GM18907 (cell line): ENCODE results near the gene COX10.
A peak's percentile ranks its signal among the peaks of the same experiment; 100 is the strongest.
"Not testable (repeated sequence)": the region's sequence is repeated elsewhere in the genome, so short reads cannot be mapped to it uniquely, and the experiment has no call there.

Experiments
- ATAC-seq: cut with Tn5 transposase; IDR thresholded peaks from one replicate; pipeline ENCODE4 v1.9.1; 2021; ENCODE audit warnings: mild to moderate bottlenecking, moderate library complexity; ENCODE audit not compliant: unreplicated experiment

COX10 gene

DNA sequence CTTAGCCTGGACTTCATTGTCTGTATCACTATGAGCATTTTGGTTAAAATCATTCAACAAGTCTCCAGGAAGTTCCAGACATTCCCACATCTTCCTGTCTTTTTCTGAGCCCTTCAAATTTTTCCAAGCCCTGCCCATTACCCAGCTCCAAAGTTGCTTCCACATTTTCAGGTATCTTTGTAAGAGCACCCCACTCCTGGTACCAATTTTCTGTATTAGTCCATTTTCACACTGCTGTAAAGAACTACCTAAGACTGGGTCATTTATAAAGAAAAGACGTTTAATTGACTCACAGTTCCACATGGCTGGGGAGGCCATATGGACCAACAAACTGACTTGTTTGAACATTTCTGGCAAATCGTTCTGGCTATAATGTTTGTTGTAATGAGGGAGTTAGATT, 100.0 kb downstream of the COX10 start:
- ATAC-seq: no peak

DNA sequence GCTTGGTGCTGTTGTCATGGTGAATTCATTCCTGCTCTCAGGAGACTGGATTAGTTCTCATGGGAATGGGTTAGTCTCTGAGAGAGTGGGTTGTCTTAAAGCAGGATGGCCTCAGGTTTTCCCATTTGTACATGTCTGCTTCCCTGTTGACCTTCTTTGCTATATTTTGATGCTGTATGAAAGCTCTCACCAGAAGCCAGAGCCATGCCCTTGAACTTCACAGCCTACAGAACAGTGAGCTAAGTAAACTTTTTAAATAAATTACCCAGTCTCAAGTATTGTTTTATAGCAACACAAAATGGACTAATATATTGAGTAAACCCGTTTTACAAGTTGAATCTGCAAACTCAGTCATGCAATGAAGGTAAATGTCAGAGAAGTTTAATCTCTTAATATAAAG, 100.6 kb downstream of the COX10 start:
- ATAC-seq: no peak

DNA sequence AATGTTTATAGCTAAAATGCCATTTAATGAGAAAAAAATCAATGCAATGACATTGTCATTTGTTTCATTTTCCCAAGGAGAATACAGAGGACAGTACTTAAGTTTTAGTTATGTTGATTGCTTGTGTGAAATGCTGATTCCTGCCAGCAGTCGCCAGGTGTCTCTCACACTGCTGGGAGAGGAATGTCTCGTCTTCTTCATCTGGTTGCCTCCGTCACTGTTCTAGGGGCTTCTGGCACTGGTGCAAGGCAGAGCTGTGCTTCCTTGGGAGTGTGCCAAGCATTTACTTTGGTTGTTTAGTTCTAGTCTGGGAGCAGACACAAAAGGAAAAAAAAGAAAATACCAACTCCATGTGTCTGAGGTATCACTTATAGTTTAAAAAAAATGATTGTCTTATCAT, 107.7 kb downstream of the COX10 start:
- not testable (repeated sequence) for ATAC-seq

DNA sequence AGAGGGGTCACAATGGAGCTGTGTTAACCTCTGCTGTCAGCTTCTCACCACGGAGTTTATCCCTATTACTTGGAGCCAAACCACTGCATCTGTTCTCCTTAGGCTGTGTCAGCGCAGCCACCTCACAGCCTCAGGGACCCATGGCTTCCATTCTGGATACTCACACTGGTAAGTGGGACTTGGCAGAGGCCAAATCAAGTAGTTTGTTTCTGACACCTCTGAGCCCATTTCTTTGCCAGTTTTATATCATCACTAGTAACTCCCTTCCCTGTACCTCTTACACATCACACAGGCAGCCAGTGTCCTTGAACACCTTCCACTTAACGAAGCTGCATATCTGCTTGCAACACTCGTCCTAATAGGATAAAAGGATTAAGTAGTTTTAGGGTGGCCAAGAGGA, 108.5 kb downstream of the COX10 start:
- not testable (repeated sequence) for ATAC-seq

DNA sequence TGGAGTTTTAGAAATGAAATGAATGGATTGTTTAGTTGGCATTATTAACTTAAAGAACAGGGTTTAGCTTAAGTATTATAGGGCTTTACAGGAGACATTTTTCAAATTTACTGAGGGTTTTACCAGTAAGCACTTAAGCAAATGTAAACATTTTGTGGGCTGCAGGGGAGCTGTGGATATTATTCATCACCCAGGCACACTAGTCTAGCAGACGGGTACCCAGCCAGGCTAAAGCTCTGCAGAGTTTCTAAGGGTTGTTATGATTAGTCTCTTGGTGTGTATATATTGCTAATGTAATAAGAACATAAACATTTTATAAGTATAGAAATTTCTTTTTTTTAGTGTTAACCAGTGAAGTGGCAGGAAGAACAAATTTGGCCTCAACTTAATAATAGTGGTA, 110.6 kb downstream of the COX10 start:
- not testable (repeated sequence) for ATAC-seq

- ATAC-seq: not testable (repeated sequence)
Measured at GRCh38 chr17:14182084-14182483, 112.8 kb downstream of the COX10 start.

- ATAC-seq: not testable (repeated sequence)
Measured at GRCh38 chr17:14184536-14184935, 115.2 kb downstream of the COX10 start.

DNA sequence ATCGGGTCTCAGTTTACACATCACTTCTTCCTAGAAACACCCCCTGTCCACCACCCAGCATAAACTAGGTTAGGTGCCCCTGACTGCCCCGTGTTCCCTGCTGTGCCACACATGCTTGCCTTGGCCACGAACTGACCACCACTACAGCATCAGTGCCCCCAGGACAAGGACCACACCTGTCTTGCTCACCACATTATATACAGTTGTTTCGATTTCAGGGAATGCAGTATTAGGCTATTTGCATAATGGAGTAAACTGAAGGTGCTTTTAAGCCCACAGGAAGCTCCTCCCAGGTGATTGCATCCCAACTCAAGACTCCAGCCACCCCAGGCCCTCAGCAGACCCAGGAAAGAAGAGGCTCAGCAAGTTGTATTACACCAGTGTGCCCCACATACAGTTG, 117.1 kb downstream of the COX10 start:
- not testable (repeated sequence) for ATAC-seq

GRCh38 chr17:14190774-14191173, 121.5 kb downstream of the COX10 start:
- not testable (repeated sequence) for ATAC-seq

DNA sequence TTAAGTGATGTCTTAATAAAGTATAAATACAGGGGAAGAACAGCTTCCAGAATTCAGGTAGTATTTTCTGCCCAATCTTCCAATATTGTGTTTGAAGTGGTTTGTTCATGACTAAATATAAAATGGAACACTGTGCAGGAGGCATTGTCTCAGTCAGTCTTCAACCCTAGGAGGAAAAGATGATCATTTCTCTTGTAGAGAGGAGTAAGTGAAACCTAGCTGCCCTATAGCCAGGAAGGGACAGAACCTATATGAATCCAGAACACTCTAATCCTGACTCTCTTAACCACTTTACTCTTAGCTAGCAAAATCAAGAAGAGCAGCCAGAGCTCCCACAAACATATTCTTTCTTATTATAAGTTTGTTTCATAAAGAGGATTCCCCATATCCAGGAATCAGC, 122.2 kb downstream of the COX10 start:
- ATAC-seq: not testable (repeated sequence)

DNA sequence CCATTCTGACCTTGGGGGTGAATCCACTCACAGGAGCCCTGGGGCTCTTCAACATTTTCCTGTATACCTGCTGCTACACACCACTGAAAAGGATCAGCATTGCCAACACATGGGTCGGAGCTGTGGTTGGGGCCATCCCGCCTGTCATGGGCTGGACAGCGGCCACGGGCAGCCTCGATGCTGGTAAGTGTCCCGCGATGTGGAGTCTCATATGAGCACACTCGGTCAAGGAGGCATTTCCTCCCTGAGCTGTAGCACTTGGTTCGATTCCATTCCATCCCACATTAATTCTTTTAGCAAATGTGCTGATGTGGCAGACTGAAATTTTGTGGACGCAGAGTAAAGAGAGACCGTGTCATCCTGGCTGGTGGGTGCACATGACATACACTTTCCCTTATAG, 122.7 kb downstream of the COX10 start:
- ATAC-seq: not testable (repeated sequence)

- ATAC-seq: peak; percentile 69
Measured at GRCh38 chr17:14192636-14193344, 123.5 kb downstream of the COX10 start.

DNA sequence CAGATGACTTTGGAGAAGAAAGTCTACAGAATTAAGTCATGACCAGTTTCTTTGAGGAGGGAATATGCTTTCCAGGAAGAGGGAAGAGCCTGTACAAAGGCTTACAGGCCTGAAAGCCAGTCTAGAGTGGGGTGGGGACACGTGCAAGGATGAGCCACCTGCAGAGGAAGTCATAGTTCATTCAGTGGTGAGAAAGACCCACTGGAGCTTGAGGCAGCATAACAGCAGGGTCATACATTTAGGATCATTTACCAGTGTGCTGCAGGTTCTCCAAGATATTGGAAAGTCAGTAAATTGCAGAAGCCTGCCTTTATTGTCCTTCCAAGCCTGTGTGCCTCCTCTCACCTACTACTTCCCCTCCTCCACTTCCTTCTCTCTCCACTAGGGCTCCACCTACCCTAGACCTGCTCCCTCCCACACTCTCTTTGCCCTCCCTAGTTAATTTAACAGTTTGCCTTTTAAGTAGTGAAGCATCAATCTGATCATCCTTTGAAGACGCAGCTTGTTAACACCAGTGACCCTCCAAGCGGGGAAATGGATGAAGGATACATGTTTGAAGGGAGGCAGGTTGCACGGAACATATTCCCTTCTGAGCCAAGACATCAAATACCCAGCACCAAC, 127.2 kb downstream of the COX10 start:
- ATAC-seq: no peak

DNA sequence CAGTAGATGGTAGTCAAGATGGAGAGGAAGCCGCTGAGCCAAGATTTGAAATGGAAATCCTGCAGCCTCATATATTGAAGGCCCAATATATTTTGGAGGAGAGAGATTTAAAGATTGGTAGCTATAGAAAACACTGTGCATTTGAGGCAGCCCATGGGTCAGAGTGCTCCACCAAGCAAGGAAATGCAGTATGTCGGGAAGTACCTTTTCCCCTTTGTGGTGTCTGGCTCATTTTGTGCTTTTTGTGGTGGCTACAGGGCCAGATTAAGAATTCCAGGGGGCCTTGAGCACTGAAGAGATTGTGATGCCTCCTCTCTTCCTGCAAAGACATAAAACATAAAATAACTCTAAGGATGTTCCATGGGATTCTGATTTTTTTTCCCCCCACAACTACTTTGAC, 127.8 kb downstream of the COX10 start:
- ATAC-seq: no peak

- no peak for ATAC-seq
Measured at GRCh38 chr17:14197586-14197985, 128.3 kb downstream of the COX10 start.

GRCh38 chr17:14198013-14198412, 128.7 kb downstream of the COX10 start:
- ATAC-seq: no peak

DNA sequence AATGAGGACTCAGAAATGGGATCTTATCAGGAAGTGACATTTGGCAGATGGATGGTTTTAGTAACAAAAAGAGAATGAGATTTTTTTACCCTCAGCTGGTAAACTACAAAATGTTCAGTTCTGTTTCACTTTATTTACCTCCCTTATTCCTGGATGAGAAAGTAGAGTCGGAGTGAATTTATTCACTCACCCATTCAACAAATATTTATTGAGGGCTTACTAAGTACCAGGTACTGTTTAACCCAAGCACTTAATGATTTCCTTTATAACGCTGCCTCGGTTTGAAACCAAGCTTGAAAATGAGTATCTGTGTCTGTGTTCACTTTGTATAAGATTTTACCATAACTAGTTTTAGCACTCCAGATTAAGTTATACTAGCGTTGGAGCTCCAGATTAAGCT, 129.3 kb downstream of the COX10 start:
- no peak for ATAC-seq

GRCh38 chr17:14199601-14200000, 130.3 kb downstream of the COX10 start:
- ATAC-seq: no peak

GRCh38 chr17:14200354-14200753, 131.1 kb downstream of the COX10 start:
- no peak for ATAC-seq

DNA sequence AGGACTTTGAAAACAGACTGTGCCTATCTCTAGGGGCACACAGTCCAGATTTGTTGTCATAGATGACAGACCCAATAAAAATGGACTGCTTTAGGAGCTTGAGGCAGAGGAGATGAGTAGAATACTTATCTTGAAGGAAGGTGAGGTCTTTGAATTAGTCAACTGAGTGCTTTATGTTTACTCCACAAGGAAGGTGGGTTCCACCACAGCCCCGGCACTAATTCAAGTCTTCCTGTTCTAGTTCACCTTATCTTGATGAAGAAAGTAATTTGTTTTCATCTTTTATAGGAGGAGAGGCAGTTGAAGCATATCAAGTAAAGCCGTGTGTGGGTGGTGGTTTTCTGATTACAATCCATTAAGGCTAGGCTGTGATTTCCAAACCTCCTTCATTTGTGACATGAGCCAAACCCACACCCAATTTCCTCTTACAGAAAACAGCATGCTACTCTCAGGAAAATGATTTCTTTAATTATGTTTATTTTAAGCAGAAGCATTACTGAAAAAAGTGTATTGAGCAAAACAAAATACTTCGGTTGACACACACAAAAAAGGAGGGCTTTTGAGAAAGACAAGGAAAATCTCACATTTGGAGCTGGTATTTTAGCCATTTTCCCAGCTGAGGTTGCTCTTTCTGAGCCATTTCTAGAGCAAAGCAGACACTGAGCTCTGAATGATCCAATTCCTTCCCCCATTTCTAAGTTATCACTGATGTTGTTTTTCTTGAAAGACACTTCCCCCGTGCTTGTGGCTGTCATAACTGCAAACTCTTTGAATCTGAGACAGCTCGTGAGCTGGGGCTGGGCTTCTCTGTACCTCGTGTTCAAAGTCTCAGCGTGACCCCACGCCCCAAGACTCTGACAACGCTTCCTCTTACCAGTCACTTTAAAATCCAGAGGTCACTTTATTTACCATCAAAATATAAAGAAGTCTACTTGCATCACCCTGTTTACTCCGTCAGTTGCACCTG, 132.0 kb downstream of the COX10 start:
- ATAC-seq: no peak

DNA sequence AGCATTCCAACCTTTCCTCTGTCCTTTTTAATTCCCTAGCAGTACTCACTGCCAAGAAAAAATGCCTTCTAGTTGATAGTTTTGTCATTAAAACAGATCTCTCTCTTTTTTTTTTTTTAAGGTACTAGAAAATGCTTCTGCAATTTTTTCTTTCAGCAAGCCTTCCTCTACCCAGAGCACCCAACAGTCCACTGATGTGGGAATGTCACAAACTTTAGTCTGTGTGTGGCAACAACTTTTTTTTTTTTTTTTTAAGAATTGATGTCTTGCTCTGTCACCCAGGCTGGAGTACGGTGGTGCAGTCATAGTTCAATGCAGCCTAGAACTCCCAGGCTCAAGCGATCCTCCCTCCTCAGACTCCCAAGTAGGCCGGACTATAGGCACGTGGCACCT, 132.7 kb downstream of the COX10 start:
- ATAC-seq: no peak
